Stomach (tissue), 4 donors: ENCODE data around the gene UBAC2.

Experiments used
- POLR2A ChIP-seq, 4 donors: fragments of 450-650 bp; IDR thresholded peaks; one replicate each; pipeline ENCODE4 v1.6.1; 2016; ENCODE audit warnings: antibody characterized with exemption in 4 of 4, control low read depth in 2 of 4, mild to moderate bottlenecking in 1 of 4, moderate library complexity in 1 of 4
- POLR2AphosphoS5 ChIP-seq, 3 donors: sonication (generic); formaldehyde crosslinking; IDR thresholded peaks; one replicate each; pipeline ENCODE4 v1.6.1; 2016; ENCODE audit warnings: antibody characterized with exemption in 3 of 3
- TF ChIP-seq, protein P1 (sequence below), 7 experiments: fragments of 450-650 bp in 4 of 7; fragments of 200-600 bp in 3 of 7; sonication (generic) in 3 of 7; IDR thresholded peaks; one replicate each; pipeline ENCODE4 v1.5.1; 2016 to 2019; ENCODE audit warnings: antibody characterized with exemption in 7 of 7, control low read depth in 2 of 7, mild to moderate bottlenecking in 1 of 7

DNA sequence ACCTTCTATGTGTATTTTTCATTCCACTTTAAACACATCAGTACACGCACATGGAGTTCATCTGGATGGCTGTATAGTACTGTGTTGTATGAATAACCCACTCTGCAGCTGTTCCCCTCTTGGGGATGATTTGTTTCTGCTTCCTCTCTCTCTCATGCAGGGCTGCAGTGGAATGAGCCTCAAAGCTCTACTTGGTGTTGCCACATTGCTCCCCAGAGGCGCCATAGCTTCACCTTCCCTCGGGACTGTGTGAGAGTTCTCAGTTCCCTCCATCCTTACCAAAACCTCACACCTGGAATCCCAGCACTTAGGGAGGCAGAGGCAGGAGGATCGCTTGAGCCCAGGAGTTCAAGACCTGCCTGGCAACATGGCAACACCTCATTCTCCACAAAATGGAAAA is 134.9 kb downstream of the UBAC2 start:
- TF ChIP-seq POLR2AphosphoS5 (IDR thresholded peaks at IDR 0.05) (no peak), POLR2A (IDR thresholded peaks at IDR 0.05) (no peak)
- TF ChIP-seq, protein P1, sequence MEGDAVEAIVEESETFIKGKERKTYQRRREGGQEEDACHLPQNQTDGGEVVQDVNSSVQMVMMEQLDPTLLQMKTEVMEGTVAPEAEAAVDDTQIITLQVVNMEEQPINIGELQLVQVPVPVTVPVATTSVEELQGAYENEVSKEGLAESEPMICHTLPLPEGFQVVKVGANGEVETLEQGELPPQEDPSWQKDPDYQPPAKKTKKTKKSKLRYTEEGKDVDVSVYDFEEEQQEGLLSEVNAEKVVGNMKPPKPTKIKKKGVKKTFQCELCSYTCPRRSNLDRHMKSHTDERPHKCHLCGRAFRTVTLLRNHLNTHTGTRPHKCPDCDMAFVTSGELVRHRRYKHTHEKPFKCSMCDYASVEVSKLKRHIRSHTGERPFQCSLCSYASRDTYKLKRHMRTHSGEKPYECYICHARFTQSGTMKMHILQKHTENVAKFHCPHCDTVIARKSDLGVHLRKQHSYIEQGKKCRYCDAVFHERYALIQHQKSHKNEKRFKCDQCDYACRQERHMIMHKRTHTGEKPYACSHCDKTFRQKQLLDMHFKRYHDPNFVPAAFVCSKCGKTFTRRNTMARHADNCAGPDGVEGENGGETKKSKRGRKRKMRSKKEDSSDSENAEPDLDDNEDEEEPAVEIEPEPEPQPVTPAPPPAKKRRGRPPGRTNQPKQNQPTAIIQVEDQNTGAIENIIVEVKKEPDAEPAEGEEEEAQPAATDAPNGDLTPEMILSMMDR (IDR thresholded peaks at IDR 0.05), result no peak
